ENCODE results near the gene C19orf81.

C19orf81 gene

GRCh38 chr19:50686310-50687032, 37.2 kb downstream of the C19orf81 start:
- no peak for DNase-seq

DNA sequence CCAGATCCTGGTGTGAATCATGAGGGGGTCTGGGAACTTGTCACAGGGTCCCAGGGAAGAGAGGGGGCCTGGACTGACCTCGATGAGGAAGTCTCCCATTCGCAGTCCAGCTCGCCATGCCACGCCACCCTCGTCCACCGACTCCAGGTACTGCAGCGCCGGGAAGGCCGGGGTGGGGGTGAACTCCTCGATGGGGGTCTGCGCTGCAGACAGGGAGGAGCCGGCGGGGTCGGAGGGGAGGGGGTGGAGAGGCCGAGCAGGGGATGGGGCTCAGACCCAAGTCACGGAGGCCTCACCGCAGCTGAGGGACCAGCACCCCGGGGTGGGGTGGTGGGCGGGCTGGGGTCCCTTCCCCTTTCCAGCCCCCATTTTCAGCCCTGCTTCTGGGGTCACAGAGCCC, 39.5 kb downstream of the C19orf81 start:
- no peak for DNase-seq

GRCh38 chr19:50690439-50690838, 41.2 kb downstream of the C19orf81 start:
- no peak for DNase-seq

- no peak for DNase-seq
Measured at GRCh38 chr19:50693064-50693975, 44.1 kb downstream of the C19orf81 start.

- DNase-seq: no peak
Measured at GRCh38 chr19:50694815-50695145, 45.5 kb downstream of the C19orf81 start.

DNA sequence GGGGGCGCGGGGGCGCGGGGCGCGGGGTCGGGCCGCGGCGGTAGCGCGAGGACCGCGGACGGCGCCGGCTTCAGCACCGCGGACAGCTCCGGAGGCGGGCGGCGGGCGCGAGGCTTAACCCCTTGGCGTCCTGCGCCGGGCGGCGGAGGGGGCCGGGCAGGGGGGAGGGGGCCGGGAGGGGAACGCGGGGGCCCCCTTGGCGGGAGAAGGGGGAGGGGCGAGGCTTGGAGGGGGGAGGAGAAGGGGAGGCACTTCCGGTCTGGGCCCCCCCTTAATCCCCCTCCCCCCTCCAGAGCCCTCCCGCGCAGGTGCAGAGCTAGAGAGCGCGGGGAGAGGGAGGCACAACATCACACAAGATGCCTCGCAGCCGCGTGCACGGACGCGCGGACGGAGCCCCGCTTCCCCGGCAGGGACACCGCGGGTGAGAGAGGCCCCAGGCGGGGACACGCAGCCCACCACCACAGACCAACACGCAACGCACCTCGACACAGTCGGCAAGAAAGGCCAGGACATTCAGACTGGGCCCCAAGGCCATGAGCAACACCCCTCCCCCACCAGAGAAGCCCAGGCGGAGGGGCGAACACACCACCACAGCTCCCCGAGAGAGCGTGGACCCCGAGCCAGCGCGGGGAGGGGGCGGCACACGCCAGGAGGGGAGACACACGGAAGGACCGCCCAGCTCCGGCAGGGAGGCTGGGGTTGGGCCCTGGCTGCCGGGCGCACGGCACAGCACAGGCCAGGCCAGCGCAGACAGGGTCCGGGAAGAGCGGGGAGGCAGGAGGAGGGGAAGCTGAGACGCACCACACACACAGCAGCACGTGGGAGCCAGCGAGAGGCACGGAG, 46.2 kb downstream of the C19orf81 start:
- DNase-seq: peak; percentile 50

GRCh38 chr19:50696094-50696483, 46.8 kb downstream of the C19orf81 start:
- DNase-seq: no peak

DNA sequence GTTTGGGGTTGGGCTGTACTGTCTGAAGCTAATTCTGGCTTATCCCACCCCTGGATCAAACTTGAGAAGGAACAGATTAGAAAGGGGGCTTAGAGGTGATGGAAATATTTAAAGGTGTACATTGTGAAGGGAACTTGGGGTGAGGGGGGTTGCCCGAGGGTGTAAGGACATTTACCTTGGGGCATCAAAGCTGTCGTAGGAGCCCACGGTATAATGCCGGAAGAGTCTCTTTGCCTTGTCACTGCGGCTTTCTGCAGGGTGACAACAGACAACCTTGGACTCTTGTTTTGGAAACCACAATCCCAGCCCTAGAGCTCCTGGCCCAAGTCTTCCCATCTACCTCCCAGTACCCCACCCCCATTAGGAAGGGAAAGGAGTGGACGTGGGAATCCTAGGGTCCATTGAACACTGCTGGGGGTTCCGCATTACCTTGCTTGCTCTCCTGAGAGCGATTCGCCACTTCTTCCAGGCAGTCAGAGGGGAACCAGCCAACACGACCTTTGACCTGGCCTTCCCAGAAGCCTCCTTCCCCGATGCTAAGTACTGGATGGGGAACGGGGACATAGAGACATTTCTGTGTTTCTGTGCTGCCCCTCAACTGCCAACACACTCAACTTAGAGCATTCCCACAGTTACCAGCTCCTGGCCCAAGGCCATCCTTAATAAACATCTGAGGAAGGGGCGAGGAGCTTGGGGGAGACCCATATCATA, 48.3 kb downstream of the C19orf81 start:
- DNase-seq: no peak

GRCh38 chr19:50701367-50701985, 52.2 kb downstream of the C19orf81 start:
- DNase-seq: no peak

DNA sequence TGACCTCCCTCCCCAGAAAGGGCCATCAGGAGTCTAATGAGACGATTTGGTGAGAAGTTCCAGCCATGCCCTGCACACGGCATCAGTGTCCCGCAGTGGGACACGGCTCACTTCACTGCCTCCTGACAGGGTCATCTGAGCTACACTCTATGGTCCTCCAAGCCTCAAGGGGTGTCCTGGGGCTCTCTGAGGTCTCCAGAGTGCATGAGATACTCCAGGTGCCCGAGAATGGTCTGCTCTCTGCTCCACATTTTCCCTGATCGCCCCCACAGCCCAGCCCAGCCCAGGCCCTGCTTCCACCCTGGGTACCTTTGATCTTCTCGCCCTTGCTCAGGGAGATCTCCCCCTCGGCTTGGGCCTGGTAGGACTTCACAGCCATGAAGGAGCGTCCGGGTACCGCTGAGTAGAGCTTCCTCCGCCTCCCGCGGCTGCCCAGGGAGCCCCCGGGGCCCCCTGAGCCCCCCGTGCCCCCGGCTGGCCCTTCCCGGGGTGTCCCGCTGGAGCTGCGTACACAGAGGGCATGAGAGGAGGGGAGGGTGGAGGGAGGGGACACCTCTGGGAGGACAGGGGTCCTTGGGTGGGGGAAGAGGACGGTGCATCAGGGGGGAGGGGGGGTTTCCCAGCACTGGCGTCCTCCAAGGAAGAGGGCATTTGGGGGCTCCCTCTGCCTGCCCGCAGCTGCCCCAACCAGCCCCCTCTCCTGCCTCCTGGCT, 53.1 kb downstream of the C19orf81 start:
- DNase-seq: no peak

DNA sequence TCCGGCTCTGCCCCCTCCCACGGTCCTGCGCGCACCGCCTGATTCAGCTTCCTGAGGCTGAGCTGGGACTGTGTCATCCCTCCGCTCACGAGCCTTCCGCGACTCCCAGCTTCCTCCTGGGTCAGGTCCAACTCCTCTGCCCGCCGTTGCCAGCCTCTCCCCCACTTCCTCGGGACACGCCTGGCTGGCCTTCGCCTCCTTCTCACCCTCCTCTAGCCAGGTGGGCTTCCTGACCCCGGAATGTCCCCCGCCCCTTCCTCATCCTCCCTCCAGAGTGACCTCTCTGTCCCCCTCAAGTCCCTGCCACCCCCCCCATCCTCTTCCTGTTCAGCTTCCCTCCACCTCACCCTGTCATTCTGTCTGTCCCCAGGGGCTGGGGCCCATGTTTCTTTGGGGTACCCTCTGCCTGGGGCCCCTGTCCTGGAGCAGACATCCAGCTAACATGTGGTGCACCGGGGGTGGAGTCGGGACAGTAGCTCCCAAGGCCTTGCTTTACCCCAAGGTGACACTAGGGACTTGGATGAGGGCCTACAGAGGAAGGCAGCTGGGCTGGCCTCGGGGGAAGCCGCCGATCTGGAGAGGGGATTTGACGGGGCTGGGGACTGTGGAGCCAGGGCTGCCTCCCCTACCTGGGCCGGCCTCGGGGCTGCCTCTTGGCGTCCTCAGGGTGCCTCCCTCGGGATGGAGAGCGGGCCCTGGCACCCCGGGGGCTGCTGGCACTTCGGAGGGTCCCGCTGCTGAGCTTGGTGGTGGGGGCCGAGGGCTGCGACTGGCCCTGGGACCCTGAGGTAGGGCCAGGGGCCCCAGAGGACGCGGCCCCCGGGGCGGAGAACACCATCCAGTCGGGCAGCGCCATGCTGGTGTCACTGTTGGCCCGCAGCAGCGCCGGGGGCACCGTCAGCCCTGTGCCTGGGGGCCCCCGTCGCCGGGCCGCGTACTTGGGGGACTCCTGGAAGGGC, 53.9 kb downstream of the C19orf81 start:
- no peak for DNase-seq

DNA sequence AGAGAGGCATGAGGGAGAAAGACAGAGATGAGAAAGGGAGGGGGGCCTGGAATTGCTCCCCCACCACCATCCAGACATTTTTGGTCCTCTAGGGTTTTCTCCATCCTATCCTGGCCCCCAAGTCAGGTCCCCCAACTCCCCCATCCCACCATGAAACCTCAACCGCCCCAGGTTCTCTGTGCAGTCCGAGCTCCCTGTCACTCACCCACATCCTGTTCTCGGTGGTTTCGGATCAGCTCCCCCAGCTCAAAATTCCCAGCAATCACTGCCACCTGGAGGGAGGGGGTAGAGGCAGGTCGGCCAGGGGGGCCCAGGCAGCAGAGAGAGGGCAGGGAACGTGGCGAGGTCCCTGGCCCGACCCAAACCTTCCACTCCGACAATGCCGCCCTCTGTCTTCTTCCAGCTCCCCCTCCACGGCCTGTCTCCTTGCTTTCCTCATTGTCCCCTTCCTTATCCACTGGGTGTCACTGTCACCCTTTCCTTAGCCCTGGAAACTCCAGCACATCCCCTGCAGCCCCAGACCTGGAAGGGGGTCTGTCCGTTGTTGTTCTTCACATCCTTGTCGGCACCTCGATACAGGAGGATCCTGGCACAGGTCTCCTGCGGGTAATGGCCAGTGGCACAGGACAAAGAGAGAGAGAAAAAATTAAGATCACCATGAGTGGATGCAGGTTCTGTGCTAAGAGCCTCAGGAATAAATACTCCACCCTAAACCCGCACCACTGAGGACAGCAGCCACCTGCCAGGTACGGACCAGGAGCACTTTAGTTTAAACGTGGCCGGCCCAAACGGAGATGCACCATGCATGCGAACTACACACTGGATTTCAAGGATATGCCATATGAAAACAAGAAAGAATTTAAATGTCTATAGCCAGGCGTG, 54.9 kb downstream of the C19orf81 start:
- no peak for DNase-seq

GRCh38 chr19:50705422-50706019, 56.3 kb downstream of the C19orf81 start:
- DNase-seq: peak; percentile 55

GRCh38 chr19:50706387-50706786, 57.1 kb downstream of the C19orf81 start:
- no peak for DNase-seq

DNA sequence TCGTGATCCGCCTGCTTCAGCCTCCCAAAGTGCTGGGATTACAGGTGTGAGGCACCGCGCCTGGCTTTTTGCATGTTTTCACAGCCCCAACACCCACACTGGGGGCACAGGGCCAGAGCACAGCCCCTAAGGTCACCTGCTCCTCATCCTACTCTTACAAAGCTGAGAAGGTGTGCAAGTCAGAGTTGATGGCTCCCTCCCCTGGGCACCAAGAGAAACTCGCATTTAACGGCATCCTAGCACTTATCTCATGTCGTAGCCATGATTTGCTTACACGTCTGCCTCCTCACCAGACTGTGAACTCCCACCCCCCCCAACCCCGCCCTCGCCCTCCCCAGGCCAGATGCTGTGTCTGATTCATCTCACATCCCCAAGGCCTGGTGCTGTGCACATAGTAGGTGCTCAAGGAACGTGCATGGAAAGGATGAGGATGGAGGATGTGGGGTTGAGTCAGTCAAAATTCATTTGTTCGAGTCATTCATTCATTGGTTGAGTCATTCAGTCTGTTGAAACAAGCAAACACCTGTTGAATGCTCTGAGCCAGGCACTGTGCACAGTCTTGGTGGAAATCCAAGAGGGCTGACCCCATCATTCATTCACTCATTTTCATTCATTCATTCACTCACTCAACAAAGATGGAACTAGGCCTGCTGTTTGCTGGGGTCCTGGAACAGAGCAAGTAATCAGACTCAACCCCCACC, 59.1 kb downstream of the C19orf81 start:
- DNase-seq: no peak

All from stimulated activated CD8-positive, alpha-beta memory T cell treated with anti-CD3 and anti-CD28 coated beads, Interleukin-4, amount 100 ng/mL, for 48 hours (primary cell).